Chondrocyte (in vitro differentiated cells): ENCODE data around the gene HRC. TPM values are rescaled to one million over a fixed set of nuclear protein-coding genes. Genes with fewer than 3 reads are reported as not detected.

ENCODE experiments used
- DNase-seq: peaks from one replicate; pipeline ENCODE4 v3.0.0; 2021; ENCODE audit warnings: mixed read lengths, low spot score
- H3K27ac Mint-ChIP-seq: one replicate; pipeline ENCODE4 v1.8.0; 2021; ENCODE audit warnings: mild to moderate bottlenecking, moderate library complexity, mixed read lengths; ENCODE audit not compliant: unreplicated experiment
- H3K27me3 Mint-ChIP-seq: 2 replicates; pipeline ENCODE4 v1.8.0; 2021; ENCODE audit warnings: low read depth, mixed read lengths
- H3K36me3 Mint-ChIP-seq: 2 replicates; pipeline ENCODE4 v1.8.0; 2021; ENCODE audit warnings: low read depth, mixed read lengths
- H3K4me1 Mint-ChIP-seq: 2 replicates; pipeline ENCODE4 v1.8.0; 2021; ENCODE audit warnings: low read depth, mild to moderate bottlenecking, mixed read lengths
- H3K4me3 Mint-ChIP-seq: one replicate; pipeline ENCODE4 v1.8.0; 2021; ENCODE audit warnings: mild to moderate bottlenecking, moderate library complexity, mixed read lengths; ENCODE audit not compliant: unreplicated experiment
- H3K9me3 Mint-ChIP-seq: 2 replicates; pipeline ENCODE4 v1.8.0; 2021; ENCODE audit warnings: low read depth, mixed read lengths
- total RNA-seq: library from RNA; stranded (reverse); gene quantifications from 3 replicates; pipeline ENCODE4 v1.2.1, GENCODE V29; 2021
- TF ChIP-seq, protein P1 (sequence below): fragments of 200-600 bp; sonication (generic); IDR thresholded peaks from 2 replicates; pipeline ENCODE4 v1.5.0; 2021; ENCODE audit warnings: antibody characterized with exemption, mild to moderate bottlenecking, moderate library complexity

HRC gene
- total RNA-seq, 1 donor from 2014 or later, result not detected

DNA sequence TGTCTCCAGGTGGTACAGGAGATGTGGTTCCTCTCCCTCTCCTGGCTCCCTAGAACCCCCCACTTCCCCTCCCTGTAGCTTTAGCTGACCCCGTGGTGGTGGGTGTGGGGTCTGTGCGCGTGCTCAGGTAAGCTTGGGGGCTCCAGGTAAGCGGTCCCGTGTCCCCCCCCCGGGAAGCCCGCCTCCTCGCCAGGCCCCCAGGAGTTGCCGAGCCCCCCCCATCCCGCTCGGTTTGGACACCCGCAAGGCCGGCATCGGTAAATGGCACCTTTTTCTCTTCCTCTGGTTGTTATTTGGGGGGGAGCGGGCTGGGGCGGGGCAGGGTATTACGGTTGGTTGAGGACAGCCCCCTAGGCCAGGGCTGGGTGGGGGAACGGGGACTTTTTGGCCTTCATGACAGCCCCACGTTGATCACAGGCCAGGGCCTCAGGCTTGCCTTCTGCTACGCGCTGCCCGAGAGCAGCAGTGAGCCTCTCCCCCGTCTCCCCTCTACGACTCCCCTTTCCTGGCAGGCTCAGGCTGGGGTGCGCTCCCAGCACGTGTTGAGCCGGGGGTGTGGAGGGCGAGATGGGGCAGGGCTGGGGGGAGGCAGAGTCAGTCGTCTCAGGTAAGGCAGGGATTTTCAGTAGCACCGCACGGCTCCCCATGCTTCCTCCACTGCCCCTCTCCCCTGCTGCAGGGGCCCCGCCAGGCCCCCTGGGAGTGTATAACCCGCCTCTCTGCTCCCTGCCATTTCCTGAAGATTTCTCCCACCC, 51.7 kb downstream of the HRC start:
- H3K27ac Mint-ChIP-seq, result no peak overlapping the region
- no peaks in the 10 kb centered on the region for H3K27me3 Mint-ChIP-seq
- DNase-seq, result no peak
- peaks cover 3% of the 10 kb centered on the region for H3K4me1 Mint-ChIP-seq
- TF ChIP-seq, protein P1, sequence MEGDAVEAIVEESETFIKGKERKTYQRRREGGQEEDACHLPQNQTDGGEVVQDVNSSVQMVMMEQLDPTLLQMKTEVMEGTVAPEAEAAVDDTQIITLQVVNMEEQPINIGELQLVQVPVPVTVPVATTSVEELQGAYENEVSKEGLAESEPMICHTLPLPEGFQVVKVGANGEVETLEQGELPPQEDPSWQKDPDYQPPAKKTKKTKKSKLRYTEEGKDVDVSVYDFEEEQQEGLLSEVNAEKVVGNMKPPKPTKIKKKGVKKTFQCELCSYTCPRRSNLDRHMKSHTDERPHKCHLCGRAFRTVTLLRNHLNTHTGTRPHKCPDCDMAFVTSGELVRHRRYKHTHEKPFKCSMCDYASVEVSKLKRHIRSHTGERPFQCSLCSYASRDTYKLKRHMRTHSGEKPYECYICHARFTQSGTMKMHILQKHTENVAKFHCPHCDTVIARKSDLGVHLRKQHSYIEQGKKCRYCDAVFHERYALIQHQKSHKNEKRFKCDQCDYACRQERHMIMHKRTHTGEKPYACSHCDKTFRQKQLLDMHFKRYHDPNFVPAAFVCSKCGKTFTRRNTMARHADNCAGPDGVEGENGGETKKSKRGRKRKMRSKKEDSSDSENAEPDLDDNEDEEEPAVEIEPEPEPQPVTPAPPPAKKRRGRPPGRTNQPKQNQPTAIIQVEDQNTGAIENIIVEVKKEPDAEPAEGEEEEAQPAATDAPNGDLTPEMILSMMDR, result no peak
- H3K36me3 Mint-ChIP-seq, result peaks cover 40% of the 10 kb centered on the region
- H3K4me3 Mint-ChIP-seq, result no peak overlapping the region
- no peaks in the 10 kb centered on the region for H3K9me3 Mint-ChIP-seq

DNA sequence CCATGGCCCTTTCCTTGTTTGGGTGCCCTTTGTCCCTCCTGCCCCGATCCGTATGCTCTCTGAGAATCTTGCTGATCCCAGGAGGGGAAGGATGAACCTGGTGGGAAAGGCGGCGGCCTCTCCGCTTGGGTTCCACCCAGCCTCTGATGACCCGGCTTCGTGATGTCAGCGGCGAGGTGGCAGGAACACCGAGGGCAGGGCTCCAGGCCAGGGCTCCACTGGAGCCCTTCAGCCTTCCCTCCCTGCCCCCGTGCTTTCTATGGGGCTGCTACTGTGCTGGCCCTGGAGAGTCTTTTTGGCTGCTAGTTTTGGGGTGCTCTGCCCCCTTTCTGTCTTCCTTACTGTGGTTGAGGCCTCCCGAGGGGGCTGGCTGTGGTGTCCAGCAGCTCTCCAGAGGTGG, 52.9 kb downstream of the HRC start:
- H3K36me3 Mint-ChIP-seq, result peaks cover 39% of the 10 kb centered on the region
- H3K9me3 Mint-ChIP-seq, result no peaks in the 10 kb centered on the region
- no peak overlapping the region for H3K27ac Mint-ChIP-seq
- H3K4me1 Mint-ChIP-seq, result peaks cover 5% of the 10 kb centered on the region
- no peak for DNase-seq
- H3K4me3 Mint-ChIP-seq, result no peak overlapping the region
- TF ChIP-seq, protein P1, result no peak
- no peaks in the 10 kb centered on the region for H3K27me3 Mint-ChIP-seq

Other genes starting within 250 kb of the HRC start
- gene DHDH, start 221.7 kb downstream of the HRC start, total RNA-seq, result not detected in 3 replicates
- gene BAX, start 200.5 kb downstream of the HRC start, total RNA-seq, result 161 to 167 TPM (median 165 TPM) in 3 replicates
- 1,722 to 4,533 TPM (median 1,892 TPM) in 3 replicates for gene FTL, start 190.1 kb downstream of the HRC start, total RNA-seq
- 43.4 to 51.1 TPM (median 49.1 TPM) in 3 replicates for gene GYS1, start 162.1 kb downstream of the HRC start, total RNA-seq
- 45.3 to 72.5 TPM (median 47.7 TPM) in 3 replicates for gene RUVBL2, start 161.5 kb downstream of the HRC start, total RNA-seq
- not detected in 3 replicates for gene LHB, start 138.3 kb downstream of the HRC start, total RNA-seq
- not detected in 3 replicates for gene CGB3, start 131.1 kb downstream of the HRC start, total RNA-seq
- 0.56 TPM in 1 of 3 replicates, not detected in the others for gene CGB2, start 123.5 kb downstream of the HRC start, total RNA-seq
- gene CGB1, start 118.5 kb downstream of the HRC start, total RNA-seq, result 0.92 TPM in 1 of 3 replicates, not detected in the others
- gene CGB5, start 111.5 kb downstream of the HRC start, total RNA-seq, result 1.6 TPM in 1 of 3 replicates, not detected in the others
- gene CGB8, start 106.3 kb downstream of the HRC start, total RNA-seq, result 1.7 to 3.1 TPM (median 2.4 TPM) in 3 replicates
- gene CGB7, start 97.6 kb downstream of the HRC start, total RNA-seq, result 0.52 to 0.85 TPM in 2 of 3 replicates, not detected in the other
- gene NTF4, start 90.6 kb downstream of the HRC start, total RNA-seq, result 1.1 to 1.6 TPM in 2 of 3 replicates, not detected in the other
- gene KCNA7, start 82.7 kb downstream of the HRC start, total RNA-seq, result 0.12 TPM in 1 of 3 replicates, not detected in the others
- 151 to 218 TPM (median 163 TPM) in 3 replicates for gene SNRNP70, start 69.9 kb downstream of the HRC start, total RNA-seq
- 12.7 to 14.3 TPM (median 13.9 TPM) in 3 replicates for gene LIN7B, start 41.0 kb downstream of the HRC start, total RNA-seq
- gene C19orf73, start 36.3 kb downstream of the HRC start, total RNA-seq, result 1.1 to 1.7 TPM (median 1.6 TPM) in 3 replicates
- 12.7 to 14.4 TPM (median 13.9 TPM) in 3 replicates for gene PPFIA3, start 35.9 kb downstream of the HRC start, total RNA-seq
- gene TRPM4, start 2.4 kb upstream of the HRC start, total RNA-seq, result 42.2 to 53.4 TPM (median 50.2 TPM) in 3 replicates
- gene SLC6A16, start 169.8 kb upstream of the HRC start, total RNA-seq, result 3.5 to 5.2 TPM (median 3.5 TPM) in 3 replicates
- not detected in 3 replicates for gene CD37, start 180.0 kb upstream of the HRC start, total RNA-seq
- 49.6 to 63.8 TPM (median 62.6 TPM) in 3 replicates for gene TEAD2, start 207.0 kb upstream of the HRC start, total RNA-seq
- gene DKKL1, start 208.5 kb upstream of the HRC start, total RNA-seq, result 1.5 to 2.4 TPM (median 2.1 TPM) in 3 replicates
- gene KASH5, start 232.9 kb upstream of the HRC start, total RNA-seq, result not detected in 3 replicates